Activated CD4-positive, alpha-beta T cell treated with anti-CD3 and anti-CD28 coated beads for 1 hour (primary cell): ENCODE data around the gene SLC25A26.
A peak's percentile ranks its signal among the peaks of the same experiment; 100 is the strongest.
"Not testable (repeated sequence)": the region's sequence is repeated elsewhere in the genome, so short reads cannot be mapped to it uniquely, and the experiment has no call there.

Experiments
- DNase-seq: peaks from one replicate; pipeline ENCODE4 v3.0.0-alpha.2; 2020

Gene SLC25A26

DNA sequence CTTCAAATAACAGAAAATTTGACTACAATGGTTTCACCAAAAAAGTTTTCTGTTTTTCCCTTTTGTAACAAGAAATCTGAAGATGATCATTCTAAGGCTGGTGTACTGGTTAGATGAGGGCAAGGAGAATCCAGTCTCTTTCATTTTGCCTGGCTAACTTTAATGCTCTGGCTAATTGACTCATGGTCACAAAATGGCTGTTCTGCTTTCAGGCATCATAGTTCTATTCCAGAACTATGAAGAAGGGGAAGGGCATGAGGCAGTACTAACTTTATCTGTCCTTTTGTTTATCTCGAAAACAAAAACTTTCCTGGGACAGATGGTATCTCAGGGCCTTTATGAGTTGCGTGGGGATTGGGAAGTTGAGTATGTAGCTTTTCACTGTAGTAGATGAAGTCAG lies 50.4 kb downstream of the SLC25A26 start:
- DNase-seq, result no peak

GRCh38 chr3:66272016-66272415 lies 51.2 kb downstream of the SLC25A26 start:
- DNase-seq, result no peak

GRCh38 chr3:66274837-66275236 lies 54.0 kb downstream of the SLC25A26 start:
- not testable (repeated sequence) for DNase-seq

- peak; percentile 26 for DNase-seq
Measured at GRCh38 chr3:66276705-66277274, 56.0 kb downstream of the SLC25A26 start.

DNA sequence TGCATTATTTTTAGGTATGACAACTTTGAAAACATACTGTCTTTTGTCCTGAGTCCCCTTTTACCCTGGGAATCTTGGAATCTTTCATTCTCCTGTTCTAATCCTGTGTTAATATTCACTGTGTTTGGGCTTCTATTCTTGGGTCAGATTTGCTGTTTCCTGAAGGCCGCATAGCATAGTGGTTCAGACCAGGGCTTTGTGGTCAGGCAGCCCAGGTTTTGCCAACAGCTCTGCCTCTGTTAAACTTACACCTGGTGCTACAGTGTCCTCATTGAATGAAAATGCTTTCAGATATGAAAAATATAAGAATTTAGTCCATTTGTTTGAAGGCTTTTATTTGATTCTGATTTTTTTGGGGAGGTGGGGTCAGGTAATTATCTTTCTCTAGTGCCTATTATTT lies 58.4 kb downstream of the SLC25A26 start:
- no peak for DNase-seq

DNA sequence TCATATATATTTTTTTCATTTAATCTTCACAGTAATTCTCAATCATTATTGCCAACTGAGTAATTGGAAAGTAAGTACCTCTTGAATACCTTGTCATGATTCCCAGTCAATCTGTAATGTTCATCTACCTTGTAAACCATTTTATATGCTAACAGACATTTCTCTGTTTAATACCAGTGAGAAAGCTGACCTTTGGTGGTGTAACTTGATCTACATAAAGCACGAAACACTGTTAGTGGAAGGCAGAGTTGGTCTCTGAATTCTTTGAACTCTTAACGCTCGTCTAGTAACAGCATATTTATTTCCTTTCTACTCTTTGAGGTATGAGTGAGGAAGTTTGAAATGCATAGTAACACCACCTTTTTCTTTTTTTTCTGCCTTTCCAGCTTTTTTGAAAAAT lies 59.5 kb downstream of the SLC25A26 start:
- DNase-seq, result no peak

- DNase-seq, result not testable (repeated sequence)
Measured at GRCh38 chr3:66291922-66292321, 71.1 kb downstream of the SLC25A26 start.

DNA sequence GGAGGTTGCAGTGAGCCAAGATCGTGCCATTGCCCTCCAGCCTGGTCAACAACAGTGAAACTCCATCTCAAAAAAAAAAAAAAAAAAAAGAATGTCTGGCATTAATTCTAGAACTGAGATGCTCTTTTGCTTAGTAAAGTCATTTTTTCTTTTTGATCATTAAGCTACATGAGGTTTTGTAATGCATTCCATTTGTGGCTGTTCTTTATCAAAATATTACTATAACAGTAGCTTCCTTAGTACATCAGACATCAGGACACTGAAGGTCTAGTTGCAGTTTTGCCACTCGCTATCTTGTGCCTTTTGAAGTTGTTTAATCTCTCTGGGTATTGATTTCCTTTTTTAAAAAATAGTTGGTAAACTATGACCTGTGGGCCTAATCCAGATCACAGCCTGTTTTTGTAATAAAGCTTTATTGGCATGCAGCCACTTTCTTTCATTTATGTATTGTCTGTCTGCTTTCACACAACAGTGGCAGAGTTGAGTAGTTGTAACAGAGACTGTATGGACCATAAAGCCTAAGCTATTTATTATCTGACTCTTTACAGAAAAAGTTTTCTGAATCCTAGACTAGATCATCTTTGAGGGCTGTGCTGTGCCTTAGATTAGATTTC lies 76.6 kb downstream of the SLC25A26 start:
- no peak for DNase-seq

GRCh38 chr3:66297900-66298299 lies 77.1 kb downstream of the SLC25A26 start:
- no peak for DNase-seq

- no peak for DNase-seq
Measured at GRCh38 chr3:66298591-66298990, 77.8 kb downstream of the SLC25A26 start.

DNA sequence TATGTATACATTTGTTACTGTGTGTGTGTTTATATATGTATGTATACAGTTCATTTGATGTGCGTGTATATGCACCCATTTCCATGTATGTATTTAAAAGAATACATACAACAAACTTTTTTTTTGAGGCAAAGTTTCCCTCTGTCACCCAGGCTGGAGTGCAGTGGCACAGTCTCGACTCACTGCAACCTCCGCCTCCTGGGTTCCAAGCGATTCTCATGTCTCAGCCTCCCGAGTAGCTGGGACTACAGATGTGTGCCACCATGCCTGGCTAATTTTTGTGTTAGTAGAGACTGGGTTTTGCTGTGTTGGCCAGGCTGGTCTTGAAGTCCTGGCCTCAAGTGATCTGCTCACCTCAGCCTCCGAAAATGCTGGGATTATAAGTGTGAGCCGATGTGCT lies 78.3 kb downstream of the SLC25A26 start:
- not testable (repeated sequence) for DNase-seq

- no peak for DNase-seq
Measured at GRCh38 chr3:66299891-66300290, 79.1 kb downstream of the SLC25A26 start.

DNA sequence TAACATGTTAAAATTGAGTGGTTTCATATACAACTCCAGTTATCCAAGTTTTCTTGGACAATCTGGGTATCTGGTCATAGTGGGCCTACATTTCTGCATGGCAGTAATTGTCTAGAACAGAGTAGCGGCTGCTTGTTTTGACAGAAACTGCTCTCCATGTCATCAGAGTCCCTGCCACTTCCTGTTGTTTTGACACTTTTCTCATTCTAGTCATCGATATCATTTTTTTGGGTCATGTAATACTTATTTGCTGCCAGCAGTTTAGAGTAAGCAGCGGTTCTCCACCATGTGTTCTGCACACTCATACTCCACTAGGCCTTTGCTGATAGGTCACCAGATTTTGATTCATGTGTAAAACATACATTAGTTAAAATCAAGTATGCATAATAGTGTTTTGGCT lies 81.5 kb downstream of the SLC25A26 start:
- no peak for DNase-seq

- DNase-seq, result no peak
Measured at GRCh38 chr3:66303491-66303901, 82.7 kb downstream of the SLC25A26 start.

DNA sequence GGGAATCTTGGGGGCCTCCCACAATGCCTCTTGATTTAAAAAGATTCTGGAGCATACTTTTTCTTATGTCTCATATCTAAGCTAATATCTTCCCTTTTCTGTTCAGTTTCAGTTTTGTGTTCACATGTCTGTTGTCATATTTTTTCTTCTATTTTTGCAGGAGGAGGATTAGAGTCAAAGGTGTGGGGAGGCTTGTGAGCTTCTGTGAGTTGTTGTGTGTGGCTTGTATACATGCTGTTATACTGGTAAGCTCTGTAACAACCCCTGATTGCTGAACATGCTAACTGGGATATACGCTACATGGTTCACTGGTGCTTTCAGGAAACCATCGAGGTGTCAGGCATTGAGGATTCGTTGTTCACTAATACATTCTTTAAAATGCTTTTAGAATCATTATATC lies 83.5 kb downstream of the SLC25A26 start:
- DNase-seq, result no peak

DNA sequence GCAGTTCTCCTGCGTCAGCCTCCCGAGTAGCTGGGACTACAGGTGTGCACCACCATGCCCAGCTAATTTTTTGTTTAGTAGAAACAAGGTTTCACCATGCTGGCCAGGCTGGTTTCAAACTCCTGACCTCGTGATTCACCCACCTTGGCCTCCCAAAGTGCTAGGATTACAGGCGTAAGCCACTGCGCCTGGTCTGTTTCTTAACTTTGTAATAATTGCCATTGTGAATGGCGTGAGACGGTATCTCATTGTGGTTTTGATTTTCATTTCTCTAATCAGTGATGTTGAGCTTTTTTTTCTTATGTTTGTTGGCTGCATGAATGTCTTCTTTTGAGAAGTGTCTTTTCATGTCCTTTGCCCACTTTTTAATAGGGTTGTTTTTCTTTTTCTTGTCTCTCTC lies 85.3 kb downstream of the SLC25A26 start:
- not testable (repeated sequence) for DNase-seq

DNA sequence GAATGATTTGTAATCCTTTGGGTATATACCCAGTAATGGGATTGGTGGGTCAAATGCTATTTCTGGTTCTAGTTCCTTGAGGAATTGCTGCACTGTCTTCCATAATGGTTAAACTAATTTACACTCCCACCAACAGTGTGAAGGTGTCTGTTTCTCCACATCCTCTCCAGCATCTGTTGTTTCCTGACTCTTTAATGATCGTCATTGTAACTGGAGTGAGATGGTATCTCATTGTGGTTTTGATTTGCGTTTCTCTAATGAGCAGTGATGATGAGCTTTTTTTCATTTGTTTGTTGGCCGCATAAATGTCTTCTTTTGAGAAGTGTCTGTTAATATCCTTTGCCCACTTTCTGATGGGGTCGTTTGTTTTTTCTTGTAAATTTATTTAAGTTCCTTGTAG lies 86.2 kb downstream of the SLC25A26 start:
- DNase-seq, result not testable (repeated sequence)

GRCh38 chr3:66312039-66312438 lies 91.2 kb downstream of the SLC25A26 start:
- no peak for DNase-seq

GRCh38 chr3:66314455-66314854 lies 93.7 kb downstream of the SLC25A26 start:
- no peak for DNase-seq

- DNase-seq, result no peak
Measured at GRCh38 chr3:66317750-66318376, 97.1 kb downstream of the SLC25A26 start.

- DNase-seq, result no peak
Measured at GRCh38 chr3:66320390-66320789, 99.6 kb downstream of the SLC25A26 start.

DNA sequence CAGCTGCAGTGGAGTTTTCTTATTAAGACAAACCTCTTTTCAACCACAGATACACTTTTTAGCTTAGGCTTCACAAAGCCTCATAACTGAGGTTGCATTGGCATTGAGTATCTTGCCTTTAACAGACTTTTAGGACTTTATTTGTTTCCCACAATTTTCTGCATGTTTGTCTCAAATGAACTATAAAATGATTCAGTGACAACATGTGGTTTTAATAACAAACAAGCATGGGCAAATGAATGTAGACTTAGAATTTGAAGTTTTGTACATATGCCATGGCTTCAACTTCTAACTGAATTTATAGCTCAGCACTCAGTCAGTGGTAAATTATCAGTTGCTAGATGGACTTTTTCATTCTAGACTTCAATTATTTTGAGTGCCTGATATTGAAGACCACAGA lies 101.6 kb downstream of the SLC25A26 start:
- DNase-seq, result no peak

- no peak for DNase-seq
Measured at GRCh38 chr3:66326340-66326739, 105.5 kb downstream of the SLC25A26 start.

GRCh38 chr3:66335671-66336070 lies 114.9 kb downstream of the SLC25A26 start:
- no peak for DNase-seq

DNA sequence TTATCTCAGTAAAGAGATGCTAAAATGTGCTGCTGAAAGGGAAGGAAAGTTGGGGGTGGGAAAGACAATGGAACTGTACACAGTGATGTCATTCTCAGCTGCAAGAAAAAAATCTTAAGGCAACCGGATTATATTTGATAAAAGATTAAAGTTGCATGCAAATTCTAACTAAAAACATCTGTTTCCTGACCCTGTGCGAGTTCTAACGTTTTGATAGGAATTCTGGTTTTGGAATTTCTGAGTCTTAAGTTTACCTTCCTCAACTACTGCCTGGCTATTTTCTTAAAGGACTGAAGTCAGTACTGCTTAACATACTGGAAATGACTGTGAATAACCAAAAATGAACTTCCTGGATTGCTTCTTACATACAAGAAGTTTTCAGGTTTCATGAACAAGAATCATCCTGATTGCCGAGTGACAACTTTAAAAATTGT lies 115.5 kb downstream of the SLC25A26 start:
- no peak for DNase-seq
